Measurements from ENCODE around the gene THRB.

Gene THRB

GRCh38 chr3:24510030-24510648 lies 15.5 kb upstream of the THRB start:
- DNase-seq = no peak

- no peak for DNase-seq
Measured at GRCh38 chr3:24508423-24508839, 13.8 kb upstream of the THRB start.

- no peak for DNase-seq
Measured at GRCh38 chr3:24507776-24508422, 13.2 kb upstream of the THRB start.

GRCh38 chr3:24506966-24507775 lies 12.5 kb upstream of the THRB start:
- no peak for DNase-seq

GRCh38 chr3:24505691-24506550 lies 11.3 kb upstream of the THRB start:
- no peak for DNase-seq

- DNase-seq = no peak
Measured at GRCh38 chr3:24504772-24505171, 10.1 kb upstream of the THRB start.

GRCh38 chr3:24503616-24504113 lies 9.0 kb upstream of the THRB start:
- no peak for DNase-seq

GRCh38 chr3:24502690-24503089 lies 8.0 kb upstream of the THRB start:
- DNase-seq = no peak

GRCh38 chr3:24500806-24501205 lies 6.2 kb upstream of the THRB start:
- DNase-seq = no peak

GRCh38 chr3:24499991-24500390 lies 5.3 kb upstream of the THRB start:
- no peak for DNase-seq

- no peak for DNase-seq
Measured at GRCh38 chr3:24498796-24499195, 4.1 kb upstream of the THRB start.

GRCh38 chr3:24498391-24498790 lies 3.7 kb upstream of the THRB start:
- no peak for DNase-seq

GRCh38 chr3:24497942-24498341 lies 3.3 kb upstream of the THRB start:
- DNase-seq = no peak

GRCh38 chr3:24496529-24497482 lies 2.2 kb upstream of the THRB start:
- no peak for DNase-seq

GRCh38 chr3:24495326-24495994 lies 810 bp upstream of the THRB start:
- no peak for DNase-seq

GRCh38 chr3:24493746-24494617 lies 668 bp downstream of the THRB start:
- DNase-seq = no peak

GRCh38 chr3:24492971-24493551 lies 1.6 kb downstream of the THRB start:
- no peak for DNase-seq

- DNase-seq = no peak
Measured at GRCh38 chr3:24490151-24490550, 4.5 kb downstream of the THRB start.

Measured in stimulated activated CD4-positive, alpha-beta T cell treated with anti-CD3 and anti-CD28 coated beads, Interleukin-12 subunit alpha, Interleukin-12 subunit beta, amount 100 ng/mL, for 4 hours (primary cell).